GM13977 (cell line): ENCODE results near the gene PPFIA4.
A peak's percentile ranks its signal among the peaks of the same experiment; 100 is the strongest.
"Not testable (repeated sequence)": the region's sequence is repeated elsewhere in the genome, so short reads cannot be mapped to it uniquely, and the experiment has no call there.

ENCODE experiments used
- DNase-seq: peaks from one replicate; pipeline ENCODE4 v3.0.0; 2012; ENCODE audit warnings: low spot score
- CTCF ChIP-seq: IDR thresholded peaks from 2 replicates; pipeline ENCODE4 v1.5.1; 2012; ENCODE audit warnings: mild to moderate bottlenecking, control low read depth; ENCODE audit not compliant: insufficient read depth; ENCODE audit errors: extremely low read depth, missing control alignments
- in situ Hi-C: fragments of 300-500 bp; cut with MboI; formaldehyde crosslinking; loops from one replicate; pipeline ENCODE4 v1.12.0; 2022; ENCODE audit warnings: low sequenced_read_pairs, low pct_unique_long_range_greater_than_20kb, mixed read lengths, inconsistent platforms; ENCODE audit not compliant: unreplicated experiment

Gene PPFIA4

GRCh38 chr1:203026031-203026665 lies at the start of gene PPFIA4:
TSS of gene PPFIA4 (plus strand) at chr1:203026491. CDS start at chr1:203039009, 12,518 bp downstream.
- in situ Hi-C loops: no loop called here
- peak; percentile 98 for DNase-seq
- TF ChIP-seq CTCF: peak; percentile 7

- in situ Hi-C loops: loop anchor here (25.0 kb wide), 1 partner anchor 214 kb away; no protein-coding TSS in a partner anchor
- TF ChIP-seq CTCF: no peak
- no peak for DNase-seq
Measured at GRCh38 chr1:202976633-202977032, 49.7 kb upstream of the PPFIA4 start.

DNA sequence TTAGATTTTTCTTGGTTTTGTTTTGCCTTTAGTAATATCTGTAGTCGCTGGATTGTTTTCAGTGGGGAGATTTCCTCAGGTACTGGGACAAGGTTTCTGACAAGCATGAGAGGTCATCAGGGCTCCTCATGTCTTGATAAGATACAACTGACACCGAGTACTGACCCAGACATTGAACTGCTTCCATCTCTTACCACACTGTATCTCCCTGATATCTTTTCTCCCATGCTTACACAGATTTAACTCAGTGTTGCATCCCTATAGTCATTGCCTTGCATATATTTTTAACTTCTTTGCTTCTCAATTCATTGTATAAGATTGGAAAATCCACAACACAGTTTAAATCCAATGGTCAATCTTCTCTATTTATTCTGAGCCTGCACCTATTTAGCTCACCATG lies 46.8 kb upstream of the PPFIA4 start:
- no peak for TF ChIP-seq CTCF
- in situ Hi-C loops: loop anchor here (25.0 kb wide), 1 partner anchor 217 kb away; no protein-coding TSS in a partner anchor
- DNase-seq: no peak

DNA sequence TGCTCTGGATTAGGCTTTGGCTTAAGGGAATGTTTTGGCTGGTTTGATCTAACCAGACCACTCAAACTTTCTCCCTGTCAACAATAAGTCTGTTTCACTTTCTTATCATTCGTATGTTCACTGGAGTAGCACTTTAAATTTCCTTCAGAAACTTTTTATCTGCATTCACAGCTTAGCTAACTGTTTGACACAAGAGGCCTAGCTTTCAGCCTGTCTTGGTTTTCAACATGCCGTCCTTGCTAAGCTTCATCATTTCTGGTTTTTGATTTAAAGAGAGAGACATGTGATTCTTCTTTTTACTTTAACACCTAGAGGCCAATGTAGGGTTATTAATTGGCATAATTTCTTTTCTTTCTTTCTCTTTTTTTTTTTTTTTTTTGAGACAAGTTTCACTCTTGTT lies 44.4 kb upstream of the PPFIA4 start:
- no peak for TF ChIP-seq CTCF
- DNase-seq: no peak
- in situ Hi-C loops: loop anchor here (25.0 kb wide), 1 partner anchor 220 kb away; no protein-coding TSS in a partner anchor

GRCh38 chr1:202982715-202983430 lies 43.4 kb upstream of the PPFIA4 start:
- DNase-seq: no peak
- in situ Hi-C loops: loop anchor here (25.0 kb wide), 1 partner anchor 221 kb away; no protein-coding TSS in a partner anchor
- TF ChIP-seq CTCF: no peak

- not testable (repeated sequence) for DNase-seq
- in situ Hi-C loops: loop anchor here (25.0 kb wide), 1 partner anchor 224 kb away; no protein-coding TSS in a partner anchor
Measured at GRCh38 chr1:202986120-202986519, 40.2 kb upstream of the PPFIA4 start.

- in situ Hi-C loops: loop anchor here (25.0 kb wide), 1 partner anchor 225 kb away; no protein-coding TSS in a partner anchor
- TF ChIP-seq CTCF: no peak
- DNase-seq: no peak
Measured at GRCh38 chr1:202987255-202987654, 39.0 kb upstream of the PPFIA4 start.
